NCI-H446 (cell line): ENCODE data around the gene TUBB2B.
"Not testable (repeated sequence)": the region's sequence is repeated elsewhere in the genome, so short reads cannot be mapped to it uniquely, and the experiment has no call there.

Source experiments
- DNase-seq, 2 experiments: peaks; one replicate each; lab custom pipeline; 2025; lab: John Stamatoyannopoulos, UW

TUBB2B gene

GRCh38 chr6:3209114-3210023 lies 18.1 kb downstream of the TUBB2B start:
- DNase-seq: no peak

GRCh38 chr6:3208775-3209113 lies 18.7 kb downstream of the TUBB2B start:
- no peak for DNase-seq

GRCh38 chr6:3208098-3208774 lies 19.2 kb downstream of the TUBB2B start:
- peak in 1 of 2 experiments; percentile 6 for DNase-seq

- no peak for DNase-seq
Measured at GRCh38 chr6:3206339-3207015, 21.0 kb downstream of the TUBB2B start.

- DNase-seq: no peak
Measured at GRCh38 chr6:3205913-3206312, 21.5 kb downstream of the TUBB2B start.

GRCh38 chr6:3204921-3205320 lies 22.5 kb downstream of the TUBB2B start:
- no peak for DNase-seq

GRCh38 chr6:3202999-3203696 lies 24.3 kb downstream of the TUBB2B start:
- no peak for DNase-seq

- no peak for DNase-seq
Measured at GRCh38 chr6:3201388-3201787, 26.1 kb downstream of the TUBB2B start.

GRCh38 chr6:3200682-3201081 lies 26.8 kb downstream of the TUBB2B start:
- no peak for DNase-seq

GRCh38 chr6:3199382-3199781 lies 28.1 kb downstream of the TUBB2B start:
- no peak for DNase-seq

GRCh38 chr6:3197734-3198133 lies 29.7 kb downstream of the TUBB2B start:
- not testable (repeated sequence) for DNase-seq

GRCh38 chr6:3196770-3197169 lies 30.7 kb downstream of the TUBB2B start:
- DNase-seq: no peak

- DNase-seq: no peak
Measured at GRCh38 chr6:3195695-3196497, 31.6 kb downstream of the TUBB2B start.

GRCh38 chr6:3195420-3195694 lies 32.1 kb downstream of the TUBB2B start:
- DNase-seq: no peak

- peak in 1 of 2 experiments; percentile 8 for DNase-seq
Measured at GRCh38 chr6:3194535-3195419, 32.7 kb downstream of the TUBB2B start.

GRCh38 chr6:3193102-3193849 lies 34.2 kb downstream of the TUBB2B start:
- DNase-seq: no peak

- DNase-seq: no peak
Measured at GRCh38 chr6:3190779-3191178, 36.7 kb downstream of the TUBB2B start.

- DNase-seq: no peak
Measured at GRCh38 chr6:3190056-3190455, 37.4 kb downstream of the TUBB2B start.

GRCh38 chr6:3189192-3189591 lies 38.3 kb downstream of the TUBB2B start:
- not testable (repeated sequence) for DNase-seq

- no peak for DNase-seq
Measured at GRCh38 chr6:3188262-3188661, 39.2 kb downstream of the TUBB2B start.
